PFSK-1 (cell line): ENCODE measurements around the gene FRMD4B.

ENCODE experiments used
- POLR2AphosphoS5 ChIP-seq: IDR thresholded peaks from 2 replicates; pipeline ENCODE4 v1.6.1; 2012; ENCODE audit warnings: low read depth, mild to moderate bottlenecking, control low read depth, low read length, moderate library complexity
- TAF1 ChIP-seq: IDR thresholded peaks from 2 replicates; pipeline ENCODE4 v1.6.1; 2012; ENCODE audit warnings: low read length, control low read depth, borderline replicate concordance; ENCODE audit not compliant: insufficient read depth

- TF ChIP-seq POLR2AphosphoS5: no peak
- no peak for TF ChIP-seq TAF1
Measured at GRCh38 chr3:69121950-69122349, 263.9 kb downstream of the FRMD4B start.
